Measurements from ENCODE around the gene PARD3B.

The PARD3B gene

DNA sequence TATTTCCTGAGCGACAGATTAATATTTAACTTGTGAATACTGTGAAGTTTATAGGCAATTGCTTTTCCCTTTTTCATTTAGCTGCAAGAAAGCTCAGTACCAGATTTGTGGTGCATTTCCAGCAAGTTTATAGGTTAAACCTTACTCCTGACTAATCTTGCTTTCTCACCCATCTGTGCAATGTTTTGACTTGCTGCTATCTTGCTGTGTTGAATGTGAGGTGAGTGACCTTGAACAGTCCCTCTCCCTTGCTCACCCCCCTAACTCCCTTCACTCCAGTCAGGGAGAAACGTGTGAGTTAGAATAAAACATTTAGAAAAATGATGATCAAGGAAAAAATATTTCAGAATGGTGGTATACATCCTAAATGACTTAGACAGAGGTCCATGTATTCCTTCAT, 39.8 kb upstream of the PARD3B start:
- no peak overlapping the region for H3K4me3 ChIP-seq (ENCODE audit: low read depth, low read length)
- no peak for DNase-seq (ENCODE audit: low read depth)

DNA sequence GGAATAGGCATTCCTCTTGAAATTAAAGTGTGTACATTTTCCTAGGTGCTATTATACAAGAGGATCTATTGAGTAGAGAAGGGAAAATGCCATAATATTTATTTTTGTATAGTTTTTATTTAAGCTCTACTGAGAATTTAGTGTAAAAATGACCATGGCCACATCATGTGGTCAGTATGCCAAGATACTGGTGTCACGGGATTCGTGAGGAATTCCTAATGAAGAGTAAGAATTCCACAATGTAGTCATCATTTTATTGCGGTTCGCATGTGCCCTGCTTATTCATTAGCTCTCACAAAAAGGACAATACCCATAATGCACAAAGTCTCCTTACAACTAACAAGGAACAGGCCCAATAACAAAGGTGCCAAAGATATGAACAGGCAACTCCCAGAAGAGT, 39.3 kb upstream of the PARD3B start:
- DNase-seq (ENCODE audit: low read depth): no peak
- H3K4me3 ChIP-seq (ENCODE audit: low read depth, low read length): no peak overlapping the region

More for the DNA sequence above, 39.8 kb upstream of the PARD3B start:
- TF ChIP-seq, protein P1, sequence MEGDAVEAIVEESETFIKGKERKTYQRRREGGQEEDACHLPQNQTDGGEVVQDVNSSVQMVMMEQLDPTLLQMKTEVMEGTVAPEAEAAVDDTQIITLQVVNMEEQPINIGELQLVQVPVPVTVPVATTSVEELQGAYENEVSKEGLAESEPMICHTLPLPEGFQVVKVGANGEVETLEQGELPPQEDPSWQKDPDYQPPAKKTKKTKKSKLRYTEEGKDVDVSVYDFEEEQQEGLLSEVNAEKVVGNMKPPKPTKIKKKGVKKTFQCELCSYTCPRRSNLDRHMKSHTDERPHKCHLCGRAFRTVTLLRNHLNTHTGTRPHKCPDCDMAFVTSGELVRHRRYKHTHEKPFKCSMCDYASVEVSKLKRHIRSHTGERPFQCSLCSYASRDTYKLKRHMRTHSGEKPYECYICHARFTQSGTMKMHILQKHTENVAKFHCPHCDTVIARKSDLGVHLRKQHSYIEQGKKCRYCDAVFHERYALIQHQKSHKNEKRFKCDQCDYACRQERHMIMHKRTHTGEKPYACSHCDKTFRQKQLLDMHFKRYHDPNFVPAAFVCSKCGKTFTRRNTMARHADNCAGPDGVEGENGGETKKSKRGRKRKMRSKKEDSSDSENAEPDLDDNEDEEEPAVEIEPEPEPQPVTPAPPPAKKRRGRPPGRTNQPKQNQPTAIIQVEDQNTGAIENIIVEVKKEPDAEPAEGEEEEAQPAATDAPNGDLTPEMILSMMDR (IDR thresholded peaks at IDR 0.05; ENCODE audit: control insufficient read depth, extremely low read depth, insufficient read depth): no peak

DNA sequence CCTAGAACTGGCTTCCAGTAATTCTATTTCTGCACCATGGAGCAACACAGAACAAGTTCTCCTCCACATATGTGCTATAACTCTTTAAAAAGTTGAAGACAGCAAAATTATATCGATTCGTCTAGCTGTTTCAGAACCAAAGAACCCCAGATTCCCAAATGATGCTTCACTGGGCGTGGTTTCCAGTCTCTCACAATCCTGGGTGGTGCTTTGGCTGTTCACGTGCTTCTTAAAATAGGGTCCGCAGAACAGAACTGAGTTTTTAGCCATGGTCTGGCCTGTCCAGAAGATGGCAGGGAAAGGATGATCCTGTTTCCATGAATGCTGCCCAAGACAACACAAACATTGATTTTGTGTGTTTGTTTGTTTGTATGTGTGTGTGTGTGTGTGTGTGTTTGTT, 37.6 kb upstream of the PARD3B start:
- TF ChIP-seq, protein P1 (IDR thresholded peaks at IDR 0.05; ENCODE audit: control insufficient read depth, extremely low read depth, insufficient read depth): no peak
- H3K4me3 ChIP-seq (ENCODE audit: low read depth, low read length): no peak overlapping the region
- DNase-seq (ENCODE audit: low read depth): no peak

More for the DNA sequence above, 39.3 kb upstream of the PARD3B start:
- TF ChIP-seq, protein P1 (IDR thresholded peaks at IDR 0.05; ENCODE audit: control insufficient read depth, extremely low read depth, insufficient read depth): no peak

DNA sequence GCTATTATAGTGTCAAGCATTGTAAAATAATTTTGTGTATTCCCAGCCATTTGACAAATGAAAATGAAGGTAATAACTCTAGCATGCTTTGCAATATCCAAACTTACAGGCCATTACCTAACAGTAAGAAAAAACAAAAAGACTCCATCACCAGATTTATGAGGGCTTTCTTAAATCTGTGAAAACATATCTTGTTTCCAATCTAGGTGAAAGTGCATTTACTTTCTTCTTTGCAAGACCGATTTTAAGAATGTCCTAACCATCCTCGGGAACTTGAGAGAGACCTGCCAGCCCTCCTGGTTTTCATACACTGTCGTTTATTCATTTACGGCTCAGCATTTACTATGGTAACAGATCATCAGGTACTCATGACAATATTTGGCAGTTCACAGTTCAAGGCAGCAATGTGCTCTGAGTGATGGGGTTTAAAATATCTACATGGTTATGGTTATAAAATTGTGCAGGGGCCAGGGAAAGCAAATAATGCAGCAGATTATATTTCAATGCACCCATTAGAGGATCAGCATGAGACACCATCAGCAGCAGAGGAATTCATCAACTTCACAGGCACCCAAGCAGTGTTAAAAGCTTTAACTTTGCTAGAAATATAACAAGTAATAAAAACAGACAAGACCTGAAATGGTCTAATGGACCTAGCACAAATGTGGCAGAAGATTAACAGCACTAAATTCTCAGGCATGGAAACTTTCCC, 34.4 kb upstream of the PARD3B start:
- TF ChIP-seq, protein P1 (IDR thresholded peaks at IDR 0.05; ENCODE audit: control insufficient read depth, extremely low read depth, insufficient read depth): no peak

DNA sequence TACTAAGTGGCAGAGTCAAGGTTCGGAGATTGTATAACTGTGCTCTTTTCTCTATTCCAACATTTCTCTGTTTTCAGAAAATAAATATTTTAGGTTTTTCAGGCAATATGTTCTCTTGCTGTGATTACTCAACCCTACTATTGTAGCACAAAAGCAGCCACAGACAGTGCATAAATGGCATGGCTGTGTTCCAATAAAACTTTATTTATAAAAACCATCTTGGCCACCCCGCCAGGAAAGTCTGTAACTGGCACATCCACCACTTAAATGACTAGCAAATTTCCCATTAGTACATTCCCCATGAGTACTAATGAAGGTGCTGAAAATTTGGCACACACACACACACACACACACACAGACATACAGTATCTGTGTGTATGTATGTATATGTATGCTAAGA, 30.8 kb upstream of the PARD3B start:
- H3K4me3 ChIP-seq (ENCODE audit: low read depth, low read length): no peak overlapping the region
- TF ChIP-seq, protein P1 (IDR thresholded peaks at IDR 0.05; ENCODE audit: control insufficient read depth, extremely low read depth, insufficient read depth): no peak
- DNase-seq (ENCODE audit: low read depth): no peak

More for the DNA sequence above, 34.4 kb upstream of the PARD3B start:
- no peak overlapping the region for H3K4me3 ChIP-seq (ENCODE audit: low read depth, low read length)
- DNase-seq (ENCODE audit: low read depth): no peak

DNA sequence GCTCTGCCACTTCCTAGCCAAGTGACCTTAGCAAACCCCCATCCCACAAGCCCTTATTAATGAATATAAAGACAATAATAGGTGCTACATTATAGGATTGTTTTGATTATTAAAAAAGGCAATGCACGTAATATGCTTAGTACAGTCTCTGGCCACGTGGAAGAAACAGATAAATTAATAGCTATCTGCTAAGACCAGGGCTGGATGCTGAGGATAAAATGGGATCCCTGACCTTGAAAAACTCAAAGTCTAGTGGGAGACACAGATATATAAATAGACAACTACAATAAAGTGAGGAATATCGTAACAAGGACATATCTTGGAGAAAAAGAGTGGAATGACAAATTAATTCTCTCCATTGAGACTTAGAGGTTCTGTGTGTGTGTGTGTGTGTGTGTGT, 29.9 kb upstream of the PARD3B start:
- no peak for DNase-seq (ENCODE audit: low read depth)
- TF ChIP-seq, protein P1 (IDR thresholded peaks at IDR 0.05; ENCODE audit: control insufficient read depth, extremely low read depth, insufficient read depth): no peak

DNA sequence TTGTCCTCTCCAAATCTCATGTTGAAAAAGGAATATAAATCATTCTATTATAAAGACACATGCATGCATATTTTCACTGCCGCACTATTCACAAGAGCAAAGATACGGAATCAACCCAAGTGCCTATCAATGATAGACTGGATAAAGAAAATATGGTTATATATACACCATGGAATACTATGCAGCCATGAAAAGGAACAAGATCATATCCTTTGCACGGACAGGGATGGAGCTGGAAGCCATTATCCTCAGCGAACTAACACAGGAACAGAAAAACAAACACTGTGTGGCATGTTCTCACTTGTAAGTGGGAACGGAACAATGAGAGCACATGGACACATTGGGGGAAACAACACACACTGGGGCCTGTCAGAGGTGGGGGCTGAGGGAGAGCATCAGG, 28.1 kb upstream of the PARD3B start:
- H3K4me3 ChIP-seq (ENCODE audit: low read depth, low read length): no peak overlapping the region
- no peak for DNase-seq (ENCODE audit: low read depth)
- TF ChIP-seq, protein P1 (IDR thresholded peaks at IDR 0.05; ENCODE audit: control insufficient read depth, extremely low read depth, insufficient read depth): no peak

More for the DNA sequence above, 29.9 kb upstream of the PARD3B start:
- H3K4me3 ChIP-seq (ENCODE audit: low read depth, low read length): no peak overlapping the region
